T-helper 9 cell (primary cell): Measurements from ENCODE around the gene ADAMTS7.
A peak's percentile ranks its signal among the peaks of the same experiment; 100 is the strongest.

Source experiments
- DNase-seq: peaks from one replicate; pipeline ENCODE4 v3.0.0-alpha.2; 2020

The ADAMTS7 gene

DNA sequence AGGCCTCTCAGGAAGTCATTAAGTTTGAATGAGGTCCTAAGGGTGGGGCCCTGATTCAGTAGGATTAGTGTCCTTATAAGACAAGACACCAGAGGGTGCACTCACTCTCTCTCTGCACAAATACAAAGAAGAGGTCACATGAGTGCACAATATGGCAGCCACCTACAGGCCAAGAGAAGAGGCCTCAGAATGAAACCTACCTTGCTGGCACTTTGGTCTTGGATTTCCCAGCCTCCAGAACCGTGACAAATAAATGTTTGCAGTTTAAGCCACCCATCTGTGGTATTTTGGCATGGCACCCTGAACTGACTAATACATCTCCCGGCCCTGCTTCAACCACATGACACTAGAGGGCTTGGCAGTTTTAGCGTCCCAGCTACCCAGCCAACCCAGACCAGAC, 96.4 kb downstream of the ADAMTS7 start:
- no peak for DNase-seq

GRCh38 chr15:78712797-78713515, 98.3 kb downstream of the ADAMTS7 start:
- no peak for DNase-seq

GRCh38 chr15:78711638-78712037, 99.6 kb downstream of the ADAMTS7 start:
- DNase-seq = no peak

DNA sequence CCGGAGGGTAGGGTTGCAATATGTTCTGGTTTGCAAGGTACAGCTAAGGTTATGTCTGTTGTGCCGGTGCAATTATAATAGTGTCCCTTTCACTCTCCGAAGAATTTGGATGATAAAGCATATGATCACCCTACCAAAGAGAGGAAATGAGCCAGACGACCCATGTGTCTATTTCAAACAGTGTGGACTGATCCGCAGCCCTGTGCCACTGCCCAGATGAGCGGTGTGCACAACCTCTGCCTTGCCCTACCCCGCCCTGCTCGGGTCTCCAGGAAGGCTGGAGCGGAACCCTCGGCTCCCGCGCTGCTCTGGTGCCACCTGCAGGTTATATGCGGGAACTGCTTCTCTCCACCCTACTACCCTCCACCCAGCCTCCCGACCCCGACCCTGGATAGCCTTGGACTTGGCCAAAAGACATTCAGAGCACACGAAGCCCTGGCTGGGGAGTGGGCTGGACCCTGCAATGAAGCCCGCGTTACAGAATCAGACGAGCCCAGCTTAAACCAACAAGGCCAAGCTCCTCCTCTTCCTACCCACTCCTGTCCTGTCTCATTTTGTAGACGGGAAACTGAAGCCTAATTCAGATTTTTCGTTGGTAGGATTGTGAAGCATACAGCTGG, 101.9 kb downstream of the ADAMTS7 start:
- peak; percentile 48 for DNase-seq
